Vagina (tissue), 2 donors: ENCODE data around the gene MICAL3.

ENCODE experiments used
- CTCF ChIP-seq, 3 experiments: fragments of 450-650 bp in 2 of 3; fragments of 200-600 bp in 1 of 3; sonication (generic) in 1 of 3; IDR thresholded peaks; one replicate each; pipeline ENCODE4 v1.5.1; 2017 to 2019; ENCODE audit warnings: antibody characterized with exemption in 3 of 3, mild to moderate bottlenecking in 2 of 3, moderate library complexity in 2 of 3
- POLR2A ChIP-seq, 2 donors: fragments of 450-650 bp; IDR thresholded peaks; one replicate each; pipeline ENCODE4 v1.6.1; 2017; ENCODE audit warnings: antibody characterized with exemption in 2 of 2, mild to moderate bottlenecking in 2 of 2, moderate library complexity in 2 of 2

GRCh38 chr22:17844150-17844549, 180.2 kb downstream of the MICAL3 start:
- TF ChIP-seq POLR2A (IDR thresholded peaks at IDR 0.05) (no peak), CTCF (IDR thresholded peaks at IDR 0.05) (no peak)
